ENCODE measurements around the gene RTP4.

GRCh38 chr3:187403768-187404288 lies 35.6 kb downstream of the RTP4 start:
- TF ChIP-seq POLR2A (IDR thresholded peaks at IDR 0.05), result no peak
- TF ChIP-seq CTCF (IDR thresholded peaks at IDR 0.05), result no peak
